Forelimb muscle (tissue), 1 donor: ENCODE data around the gene VENTX. TPM values are rescaled to one million over a fixed set of nuclear protein-coding genes. Genes with fewer than 3 reads are reported as not detected.

Experiments used
- DNase-seq: peaks from one replicate; pipeline ENCODE4 v3.0.0-alpha.2; 2013; ENCODE audit warnings: low read depth
- polyA plus RNA-seq: library from polyadenylated mRNA; unstranded; fragments of 120-200 nt; gene quantifications from one replicate; pipeline ENCODE4 v1.2.1, GENCODE V29; 2013; ENCODE audit not compliant: insufficient read length

The VENTX gene
- polyA plus RNA-seq, 1 donor, result 0.29 TPM

DNA sequence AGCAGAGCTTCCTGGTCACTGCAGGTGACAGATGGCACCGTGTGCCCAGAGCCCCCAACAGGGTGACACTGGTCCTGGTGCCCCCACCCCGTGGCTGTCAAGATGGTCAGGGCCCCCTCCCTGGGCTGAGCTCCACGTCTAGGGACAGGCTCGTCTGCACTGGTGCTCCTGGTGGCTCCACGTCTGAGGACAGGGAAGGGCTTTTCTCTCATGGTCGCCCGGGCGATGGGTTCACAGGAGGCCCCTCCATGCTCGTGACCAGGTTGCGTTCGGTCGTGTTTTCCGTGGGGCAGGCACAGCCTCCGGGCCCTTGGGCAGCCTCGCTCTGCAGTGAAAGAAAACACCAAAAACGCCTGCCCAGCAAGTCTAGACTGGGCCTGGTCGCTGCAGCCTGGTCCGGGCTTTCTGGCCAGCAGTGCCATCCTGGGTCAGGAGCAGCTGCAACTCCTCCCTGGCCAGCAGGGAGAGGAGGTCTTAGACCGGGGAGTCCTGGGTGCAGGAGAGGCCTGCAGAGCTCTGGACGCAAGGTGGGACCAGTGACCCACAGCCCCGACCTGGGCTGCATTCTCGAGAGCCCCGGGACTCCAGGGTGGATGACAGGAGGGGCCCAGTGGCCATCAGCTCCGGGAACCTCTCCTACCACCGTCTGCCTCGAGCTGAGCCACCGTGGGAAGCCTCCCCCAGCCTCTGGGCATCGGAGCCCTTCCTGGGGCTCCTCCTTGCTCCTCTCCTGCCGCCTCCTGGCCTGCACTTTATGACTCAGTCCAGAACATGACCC, 35.5 kb upstream of the VENTX start:
- no peak for DNase-seq

DNA sequence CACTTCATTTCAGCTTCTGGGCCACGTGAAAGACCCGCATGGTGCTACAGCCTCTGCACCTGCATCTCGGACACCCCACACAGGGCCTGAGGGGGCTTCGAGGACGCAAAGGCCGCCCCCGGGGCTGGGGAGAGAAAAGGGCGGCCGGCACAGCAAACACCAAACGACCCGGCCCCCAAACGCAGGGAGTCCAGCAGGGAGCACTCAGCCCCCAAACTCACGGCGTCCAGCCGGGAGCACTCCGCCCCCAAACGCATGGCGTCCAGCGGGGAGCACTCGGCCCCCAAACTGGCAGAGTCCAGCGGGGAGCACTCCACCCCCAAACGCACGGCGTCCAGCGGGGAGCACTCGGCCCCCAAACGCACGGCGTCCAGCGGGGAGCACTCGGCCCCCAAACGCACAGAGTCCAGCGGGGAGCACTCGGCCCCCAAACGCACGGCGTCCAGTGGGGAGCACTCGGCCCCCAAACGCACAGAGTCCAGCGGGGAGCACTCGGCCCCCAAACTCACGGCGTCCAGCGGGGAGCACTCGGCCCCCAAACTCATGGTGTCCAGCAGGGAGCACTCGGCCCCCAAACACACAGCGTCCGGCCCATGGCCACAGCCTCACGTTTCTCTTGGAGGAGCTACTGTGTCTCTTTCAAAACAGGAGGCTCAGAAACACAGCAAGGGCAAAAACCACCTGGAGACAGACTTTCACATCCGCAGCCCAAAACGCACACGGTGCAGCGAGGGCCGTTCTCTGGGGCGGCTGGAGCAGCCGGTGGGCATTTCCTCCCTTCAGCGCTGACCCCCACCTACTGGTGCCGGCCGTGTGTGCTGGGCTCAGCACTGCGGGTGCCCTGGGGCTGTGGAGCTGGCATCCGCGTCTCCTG, 34.6 kb upstream of the VENTX start:
- DNase-seq, result no peak

DNA sequence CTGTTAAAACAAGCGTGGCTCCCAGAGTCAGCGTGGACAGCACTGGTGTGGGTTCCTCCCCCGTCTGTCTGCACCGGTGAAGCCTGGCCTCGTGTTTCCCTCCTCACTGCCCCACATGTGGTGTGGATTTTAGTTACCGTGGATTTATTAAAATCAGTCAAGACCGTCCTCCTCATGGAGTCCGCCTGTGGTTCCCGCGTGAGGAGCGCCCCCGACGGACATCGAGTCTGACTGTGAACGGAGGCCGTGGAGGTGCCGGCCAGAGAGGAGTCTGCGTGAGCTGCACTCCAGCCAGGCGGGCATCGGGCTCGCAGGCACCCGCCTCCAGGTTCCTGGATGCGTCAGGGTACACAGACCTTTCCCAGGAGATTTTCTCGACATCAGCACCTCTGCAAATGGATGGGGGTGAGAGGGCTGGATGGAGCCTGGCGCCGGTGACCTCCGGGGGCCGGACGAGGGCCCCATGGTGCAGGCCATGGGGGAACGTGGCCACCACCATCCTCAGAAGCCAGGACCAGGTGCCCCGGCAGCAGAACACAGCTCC, 33.9 kb upstream of the VENTX start:
- no peak for DNase-seq

DNA sequence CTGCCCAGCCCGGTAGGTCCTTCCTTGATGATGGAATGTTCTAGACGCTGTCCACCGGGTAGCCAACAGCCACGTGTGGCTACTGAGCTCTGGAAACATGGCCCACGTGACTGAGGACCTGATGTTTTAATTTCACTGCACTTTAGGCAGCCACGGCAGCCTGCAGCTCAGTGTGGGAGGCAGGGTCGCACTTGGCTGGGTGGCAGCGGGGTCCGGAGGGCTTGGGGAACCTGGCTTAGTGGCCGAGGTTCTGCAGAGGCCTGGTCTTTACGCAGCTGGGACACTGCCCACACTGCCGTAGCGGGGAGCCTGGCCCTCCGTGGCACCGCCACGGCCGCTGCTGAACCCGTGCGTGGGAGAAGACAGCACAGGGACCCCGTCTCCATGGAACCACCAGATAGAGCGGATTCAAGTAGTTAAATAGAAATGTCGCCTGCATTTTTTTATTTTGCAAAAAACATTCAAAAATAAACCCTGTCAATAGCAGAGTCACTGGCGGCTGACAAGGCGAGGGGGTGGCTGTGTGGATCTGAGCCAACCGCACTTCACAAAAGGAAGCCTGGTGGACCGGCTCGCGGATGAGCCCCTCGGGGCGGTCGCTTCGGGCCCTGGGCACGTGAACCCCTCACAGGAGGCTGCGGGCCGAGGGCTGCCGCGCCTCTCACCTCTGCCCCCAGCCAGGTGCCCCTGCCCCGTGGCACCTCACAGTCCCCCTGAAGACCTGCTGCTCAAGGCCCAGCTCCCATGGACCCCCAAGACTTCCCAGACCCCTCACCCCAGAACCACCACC, 33.2 kb upstream of the VENTX start:
- DNase-seq, result no peak

DNA sequence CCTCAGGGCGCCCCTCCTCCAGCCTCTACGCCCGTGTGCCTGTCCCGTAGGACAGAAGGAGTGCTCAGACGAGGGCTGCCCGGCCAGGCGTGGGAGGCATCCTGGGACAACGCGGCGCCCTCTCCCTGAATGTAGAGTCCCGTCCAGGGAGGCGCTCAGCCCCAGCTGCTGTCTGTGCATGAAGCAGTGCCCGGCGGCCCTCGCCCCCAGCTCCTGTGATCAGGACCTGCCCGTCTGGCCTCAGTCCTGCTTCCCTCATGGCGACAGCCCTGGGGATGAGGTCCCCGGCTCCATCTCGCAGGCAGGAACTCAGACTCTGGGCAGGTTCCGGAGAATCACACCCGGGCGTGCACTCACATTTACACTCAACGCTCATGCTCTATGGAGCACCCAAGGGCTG, 32.5 kb upstream of the VENTX start:
- no peak for DNase-seq

- no peak for DNase-seq
These were observed 31.2 kb upstream of the VENTX start for GRCh38 chr10:133206356-133207040.

GRCh38 chr10:133207041-133207600, 30.5 kb upstream of the VENTX start:
- DNase-seq, result no peak

- no peak for DNase-seq
These were observed 30.0 kb upstream of the VENTX start for GRCh38 chr10:133207627-133208026.

- DNase-seq, result no peak
These were observed 29.2 kb upstream of the VENTX start for GRCh38 chr10:133208466-133208865.

GRCh38 chr10:133209117-133209516, 28.5 kb upstream of the VENTX start:
- DNase-seq, result no peak

GRCh38 chr10:133209641-133210040, 28.0 kb upstream of the VENTX start:
- no peak for DNase-seq

DNA sequence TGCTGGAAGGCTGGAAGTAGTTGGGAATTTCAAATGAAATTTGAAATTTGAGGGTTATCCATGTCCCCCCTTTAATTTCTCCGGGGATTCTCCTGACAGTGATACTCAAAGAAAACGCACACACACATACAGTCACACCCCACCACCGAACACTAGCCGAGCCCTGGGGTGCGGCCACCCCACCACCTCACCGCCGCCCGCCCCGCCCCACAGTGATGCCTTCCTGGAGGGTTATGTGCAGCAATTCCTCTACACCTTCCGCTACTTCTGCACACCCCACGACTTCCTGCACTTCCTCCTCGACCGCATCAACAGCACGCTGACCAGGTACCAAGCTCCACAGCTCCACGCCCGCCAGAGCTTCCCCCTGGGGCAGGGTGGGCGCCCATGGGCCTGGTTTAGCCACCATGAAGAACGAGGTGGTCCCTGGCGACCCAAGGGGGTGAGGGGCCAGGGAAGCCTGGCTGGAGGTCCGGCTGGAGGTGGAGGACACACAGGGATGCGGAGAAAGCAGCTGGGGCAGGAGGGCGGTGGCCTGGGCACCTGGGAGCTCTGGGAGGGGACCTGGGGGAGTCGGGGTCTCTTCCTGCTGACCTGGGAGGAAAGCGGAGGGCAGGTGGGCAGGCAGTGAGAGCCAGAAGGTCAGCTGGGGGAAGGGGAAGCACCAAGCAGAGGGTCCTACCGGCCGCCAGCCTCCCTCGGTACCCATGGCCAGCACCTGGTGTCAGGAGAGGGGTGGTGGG, 27.1 kb upstream of the VENTX start:
- no peak for DNase-seq

DNA sequence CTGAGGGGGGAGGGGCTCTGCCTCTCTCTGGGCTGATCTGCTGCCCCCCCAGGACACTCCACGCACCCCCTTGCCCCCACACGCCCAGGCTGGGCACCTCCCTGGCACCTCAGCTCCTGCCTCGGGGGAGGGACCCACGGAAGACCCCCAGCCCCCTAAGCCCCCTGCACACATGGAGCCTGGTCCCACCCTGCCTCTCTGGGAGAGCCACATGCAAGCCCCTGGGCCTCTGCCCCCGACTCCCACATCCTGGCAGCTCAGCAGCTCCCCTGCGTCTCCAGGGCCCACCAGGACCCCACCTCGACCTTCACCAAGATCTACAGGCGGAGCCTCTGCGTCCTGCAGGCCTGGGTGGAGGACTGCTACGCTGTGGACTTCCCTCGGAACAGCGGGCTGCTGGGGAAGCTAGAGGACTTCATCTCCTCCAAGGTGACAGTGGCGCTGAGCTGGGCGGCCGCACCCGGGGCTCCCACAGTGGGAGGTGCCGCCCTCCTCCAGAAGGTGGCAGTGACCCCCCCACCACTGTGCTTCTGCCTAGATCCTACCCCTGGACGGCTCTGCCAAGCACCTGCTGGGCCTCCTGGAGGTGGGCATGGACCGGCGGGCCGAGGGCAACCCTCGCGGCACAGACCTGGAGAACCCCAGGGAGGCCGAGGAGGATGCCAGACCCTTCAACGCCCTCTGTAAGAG, 26.4 kb upstream of the VENTX start:
- DNase-seq, result no peak

DNA sequence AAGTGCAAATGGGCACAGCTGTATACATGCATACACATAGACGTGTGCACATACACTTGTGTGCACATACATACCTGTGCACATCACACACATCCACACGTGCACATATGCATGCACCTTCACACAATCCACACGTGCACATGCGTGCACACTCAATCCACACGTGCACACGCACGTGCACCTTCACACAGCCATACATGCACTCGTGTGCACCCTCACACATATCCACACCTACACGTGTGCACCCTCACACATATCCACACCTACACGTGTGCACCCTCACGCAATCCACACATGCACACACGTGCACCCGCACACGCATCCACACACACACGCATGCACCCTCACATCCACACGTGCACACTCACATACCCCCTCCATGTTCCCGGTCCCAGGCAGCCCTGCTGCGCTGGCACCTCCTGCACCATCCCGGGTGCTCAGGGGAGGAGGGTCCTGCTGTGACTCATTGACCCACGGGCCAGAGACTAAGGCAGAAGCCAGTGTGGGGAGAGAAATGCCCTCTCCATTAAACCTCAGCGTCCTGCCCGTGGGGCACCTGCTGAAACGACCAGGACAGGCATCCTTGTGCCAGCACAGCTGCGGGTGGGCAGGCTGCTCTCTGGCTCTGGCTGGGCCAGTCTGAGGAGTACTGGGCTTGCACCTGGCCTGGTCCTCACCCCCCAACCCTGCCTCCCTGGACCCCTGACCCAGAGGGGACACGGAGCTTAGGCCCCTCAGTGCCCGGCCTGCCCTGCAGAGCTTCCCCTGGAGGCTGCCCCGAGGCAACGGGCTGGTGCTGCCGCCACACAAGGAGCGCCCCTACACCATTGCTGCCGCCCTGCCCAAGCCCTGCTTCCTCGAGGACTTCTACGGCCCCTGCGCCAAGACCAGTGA, 25.4 kb upstream of the VENTX start:
- DNase-seq, result no peak

DNA sequence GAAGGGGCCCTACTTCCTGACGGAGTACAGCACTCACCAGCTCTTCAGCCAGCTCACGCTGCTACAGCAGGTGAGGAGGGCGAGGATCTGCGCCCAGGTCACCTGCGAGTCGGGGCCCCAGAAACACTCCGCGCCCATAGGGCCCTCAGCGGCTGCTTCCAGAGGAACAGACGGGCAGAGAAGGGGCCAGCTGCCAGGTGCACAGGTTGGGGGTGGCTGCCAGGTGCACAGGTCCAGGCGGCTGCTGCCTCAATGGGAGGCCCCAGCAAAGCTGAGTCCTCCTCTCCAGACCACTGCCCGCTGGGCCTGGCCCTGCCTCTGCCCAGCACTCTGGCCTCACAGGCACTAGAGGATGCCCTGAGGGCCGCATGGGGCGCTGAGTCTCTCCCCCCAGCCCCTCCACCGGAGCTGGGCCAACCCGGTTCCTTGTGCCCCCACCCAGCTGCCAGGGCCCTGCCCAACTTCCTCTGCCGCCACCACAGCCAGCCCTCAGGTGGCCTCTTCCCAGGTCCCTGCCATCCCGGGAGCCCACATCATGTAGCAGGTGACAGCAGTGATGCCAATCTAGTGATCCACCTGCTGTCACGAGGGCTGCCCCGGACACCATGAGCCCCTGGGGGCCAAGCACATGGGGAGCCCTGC, 24.7 kb upstream of the VENTX start:
- DNase-seq, result no peak

- DNase-seq, result no peak
These were observed 23.8 kb upstream of the VENTX start for GRCh38 chr10:133213641-133214467.
